NCI-H446 treated with DMSO at 0.1 percent for 48 hours (cell line): ENCODE measurements around the gene PTPRM.

Source experiments
- DNase-seq: peaks from one replicate; lab custom pipeline; 2025; lab: John Stamatoyannopoulos, UW

The PTPRM gene

GRCh38 chr18:7567474-7568425 lies 634 bp downstream of the PTPRM start:
- no peak for DNase-seq

- DNase-seq = no peak
Measured at GRCh38 chr18:7568426-7568825, 1.3 kb downstream of the PTPRM start.

GRCh38 chr18:7571626-7572025 lies 4.5 kb downstream of the PTPRM start:
- DNase-seq = no peak

- no peak for DNase-seq
Measured at GRCh38 chr18:7572822-7573221, 5.7 kb downstream of the PTPRM start.

GRCh38 chr18:7575465-7576028 lies 8.4 kb downstream of the PTPRM start:
- no peak for DNase-seq

DNA sequence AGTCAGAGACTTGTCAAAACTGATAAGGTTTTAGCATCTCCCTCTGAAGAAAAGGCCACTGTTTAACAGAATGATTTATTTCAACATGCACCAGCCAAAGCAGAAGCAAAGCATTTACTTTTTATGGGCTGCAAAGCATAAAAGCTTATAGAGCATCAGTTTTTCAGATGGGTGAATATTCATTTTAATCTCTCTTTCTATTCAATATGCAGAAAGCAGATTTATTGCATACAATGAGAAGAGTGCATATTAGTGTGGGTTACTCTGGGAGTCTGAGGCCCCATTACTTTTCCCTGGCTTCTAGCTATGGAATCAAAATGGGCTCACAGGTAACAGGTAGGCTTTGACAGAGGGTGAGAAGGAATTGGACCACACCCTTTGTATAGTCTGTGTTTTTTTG lies 9.0 kb downstream of the PTPRM start:
- no peak for DNase-seq

GRCh38 chr18:7576685-7577084 lies 9.6 kb downstream of the PTPRM start:
- no peak for DNase-seq

DNA sequence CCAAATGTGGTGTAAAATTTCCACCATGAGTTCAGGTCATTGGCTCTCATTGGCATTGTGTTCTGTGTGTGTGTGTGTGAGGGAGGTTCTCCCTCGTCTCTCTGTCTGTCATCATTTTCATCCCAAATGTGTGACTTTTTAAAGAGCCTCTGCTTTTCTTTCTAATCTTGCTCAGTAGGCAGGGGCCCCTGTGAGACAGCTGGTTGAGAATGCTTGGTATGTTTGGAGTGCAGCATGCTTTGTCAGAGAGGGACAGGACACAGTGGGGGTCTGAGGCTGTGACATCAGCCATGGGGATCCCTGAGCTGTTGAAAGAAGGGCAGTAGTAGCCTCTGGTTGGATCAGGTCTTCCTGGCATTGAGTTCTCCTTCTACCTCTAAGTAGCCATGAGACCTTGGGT lies 10.6 kb downstream of the PTPRM start:
- no peak for DNase-seq

GRCh38 chr18:7579176-7579917 lies 12.2 kb downstream of the PTPRM start:
- DNase-seq = no peak

DNA sequence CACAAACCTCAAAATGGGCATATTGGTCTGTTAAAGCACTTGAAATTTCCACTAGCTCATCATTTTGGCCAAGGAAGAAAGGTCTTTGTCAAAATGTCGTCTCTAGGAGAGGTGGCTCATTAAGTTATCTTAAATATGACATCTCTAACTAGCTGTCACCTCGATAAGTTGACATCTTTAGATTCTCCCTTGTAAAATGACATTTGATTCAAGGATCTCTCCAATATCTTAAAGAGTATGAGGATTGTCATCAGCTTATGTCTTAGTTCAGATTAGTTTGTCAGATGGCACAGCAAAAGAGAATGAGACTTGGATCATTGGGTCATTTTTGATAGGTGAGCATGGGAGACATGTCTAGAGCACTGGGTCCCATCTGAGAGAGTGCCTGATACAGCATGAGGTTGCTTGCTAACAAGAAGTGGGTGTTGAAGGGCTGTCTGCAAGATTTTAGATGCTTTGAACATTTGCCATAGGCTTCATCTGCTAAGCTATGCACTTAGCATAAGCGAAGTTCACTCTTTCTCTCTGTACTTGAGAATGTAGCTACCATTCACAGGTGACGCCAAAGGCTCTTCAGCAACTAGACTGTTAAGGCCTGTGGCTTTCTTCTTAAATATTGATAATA lies 12.9 kb downstream of the PTPRM start:
- DNase-seq = no peak

DNA sequence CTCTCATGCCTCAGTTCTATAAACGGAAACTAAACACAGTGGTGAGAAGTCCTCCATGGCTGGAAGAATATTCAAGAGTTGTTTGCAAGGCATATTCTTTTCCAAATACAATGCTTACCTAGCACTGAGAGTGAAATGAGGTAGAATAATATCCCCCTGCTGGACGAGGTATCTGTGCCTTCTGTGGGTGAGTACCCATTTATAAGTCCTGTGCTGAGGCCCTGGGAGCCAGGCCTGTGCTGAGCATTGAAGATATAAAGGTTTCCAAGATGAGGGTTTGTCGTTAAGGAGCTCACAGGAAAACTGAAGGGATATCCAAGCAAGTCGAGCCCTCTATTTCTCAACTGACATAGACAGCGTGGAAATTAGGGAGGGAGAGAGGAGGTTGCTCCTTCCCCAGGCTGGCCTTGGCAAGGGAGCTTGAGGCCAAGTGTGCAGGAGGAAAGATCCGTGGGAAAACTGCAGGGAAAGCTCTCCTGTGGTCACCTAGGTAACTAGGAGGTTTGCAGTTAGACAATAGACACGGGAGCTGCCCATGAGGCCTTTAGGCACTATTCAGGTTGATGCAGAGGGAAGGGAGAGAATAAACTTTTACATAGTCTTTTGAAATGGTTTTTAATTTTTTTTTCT lies 17.6 kb downstream of the PTPRM start:
- DNase-seq = no peak

GRCh38 chr18:7585276-7585670 lies 18.2 kb downstream of the PTPRM start:
- no peak for DNase-seq

GRCh38 chr18:7586379-7586778 lies 19.3 kb downstream of the PTPRM start:
- DNase-seq = no peak

DNA sequence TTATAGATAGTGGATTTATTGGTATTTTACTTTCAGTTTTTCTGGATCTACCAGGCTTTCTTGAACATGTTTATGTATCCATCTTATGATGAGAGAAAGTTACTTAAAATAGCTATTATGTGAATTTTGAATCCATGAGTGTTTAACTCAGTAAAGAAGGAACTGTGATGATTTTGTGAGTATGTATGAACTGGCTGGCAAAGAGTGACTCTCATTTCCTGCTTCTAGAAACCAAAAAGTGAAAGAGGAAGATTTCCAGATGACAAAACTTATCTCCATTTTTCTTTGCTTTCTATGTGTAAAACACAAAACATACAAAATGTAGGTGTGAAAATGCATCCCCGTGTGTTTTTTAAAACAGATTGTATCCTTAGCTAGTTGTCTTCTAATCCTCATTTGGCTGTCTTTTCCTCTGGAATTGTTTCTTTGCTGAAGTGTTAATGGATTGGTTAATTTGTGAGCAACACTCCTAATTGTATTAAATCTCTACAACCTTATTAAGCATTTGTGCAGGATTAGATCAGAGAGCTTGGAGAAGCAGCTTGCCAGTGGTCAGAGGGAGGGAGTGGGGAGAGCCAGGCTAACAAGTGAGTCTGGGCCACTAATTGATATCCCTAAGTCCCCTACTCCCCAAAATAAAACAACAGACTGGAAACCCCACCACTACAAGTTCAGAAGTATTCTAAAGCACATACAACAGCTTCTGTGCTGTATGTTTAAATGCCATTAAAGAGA lies 23.9 kb downstream of the PTPRM start:
- DNase-seq = no peak

- no peak for DNase-seq
Measured at GRCh38 chr18:7592305-7593071, 25.4 kb downstream of the PTPRM start.

DNA sequence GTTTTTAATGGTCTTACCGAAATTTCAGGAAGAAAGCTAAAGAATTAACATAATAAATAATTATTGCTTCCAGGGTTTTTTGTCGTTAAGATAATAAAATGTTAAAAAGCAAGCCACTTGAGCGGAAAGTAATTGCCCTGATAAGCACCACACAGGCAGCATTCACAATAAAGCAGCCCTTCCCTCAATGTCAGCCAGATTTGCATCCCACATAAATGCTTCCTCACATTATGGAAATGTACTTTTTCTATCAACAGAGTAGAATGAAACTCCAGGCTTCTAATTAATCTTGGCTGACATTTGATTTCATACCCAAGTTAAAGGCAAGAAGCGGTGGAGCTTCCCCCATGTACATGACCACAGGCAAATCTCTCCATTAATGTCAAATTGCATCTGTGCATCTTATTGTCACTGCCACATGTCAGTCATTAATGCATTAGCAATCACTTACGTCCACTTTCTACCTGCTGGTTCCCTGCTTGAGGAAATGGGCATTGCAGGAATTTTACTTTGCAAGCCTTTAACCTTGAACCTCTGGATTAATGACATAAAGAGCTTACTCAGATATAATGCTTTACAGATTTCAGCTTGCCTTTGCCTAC lies 26.2 kb downstream of the PTPRM start:
- DNase-seq = no peak

DNA sequence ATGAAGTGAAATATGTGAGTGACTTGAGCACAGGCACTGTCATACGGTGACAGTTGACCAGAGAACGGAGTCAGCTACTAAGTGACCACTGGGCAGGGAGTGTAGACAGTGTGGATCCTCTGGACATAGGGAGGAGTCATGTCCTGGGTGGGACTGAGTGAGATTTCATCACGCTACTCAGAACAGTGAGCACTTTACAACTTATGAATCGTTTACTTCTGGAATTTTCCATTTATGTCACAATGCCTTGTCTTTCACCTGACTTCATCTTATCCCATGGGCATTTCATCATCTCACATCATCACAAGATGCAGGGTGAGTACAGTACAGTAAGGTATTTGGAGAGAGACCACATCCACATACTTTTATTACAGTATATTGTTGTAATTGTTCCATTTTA lies 29.0 kb downstream of the PTPRM start:
- DNase-seq = no peak

GRCh38 chr18:7597500-7597899 lies 30.4 kb downstream of the PTPRM start:
- DNase-seq = no peak

- no peak for DNase-seq
Measured at GRCh38 chr18:7598167-7599047, 31.3 kb downstream of the PTPRM start.
